ENCODE measurements around the gene RNASEH1. TPM values are rescaled to one million over a fixed set of nuclear protein-coding genes. Genes with fewer than 3 reads are reported as not detected.

The RNASEH1 gene, protein sequence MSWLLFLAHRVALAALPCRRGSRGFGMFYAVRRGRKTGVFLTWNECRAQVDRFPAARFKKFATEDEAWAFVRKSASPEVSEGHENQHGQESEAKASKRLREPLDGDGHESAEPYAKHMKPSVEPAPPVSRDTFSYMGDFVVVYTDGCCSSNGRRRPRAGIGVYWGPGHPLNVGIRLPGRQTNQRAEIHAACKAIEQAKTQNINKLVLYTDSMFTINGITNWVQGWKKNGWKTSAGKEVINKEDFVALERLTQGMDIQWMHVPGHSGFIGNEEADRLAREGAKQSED
- total RNA-seq (2021; fragmentation: NEBNext Ultra II Directional; extraction: Animal tissue kit (Norgen Biotek cat#: 25700)) (40.8 and 42.7 TPM in 2 replicates), polyA plus RNA-seq (2011; rRNA removed) (11.7 and 13.9 TPM in 2 replicates), polyA minus RNA-seq (2011; rRNA and poly(A)+ RNA removed) (11.2 and 11.5 TPM in 2 replicates)
- 22.5 TPM for polyA plus RNA-seq (2011; cell fraction: cytosol; rRNA removed)
- polyA plus RNA-seq (2011; cell fraction: nucleus; rRNA removed), result 15.1 TPM
- 31.8 to 34.8 TPM (median 33.6 TPM) in 4 replicates for polyA plus RNA-seq (2012, experiment 1 of 2)
- polyA plus RNA-seq (2012, experiment 2 of 2), result 9.2 TPM
- polyA plus RNA-seq (2013, experiment 1 of 2), result 30.0 TPM
- polyA plus RNA-seq (2013, experiment 2 of 2), result 30.4 TPM
- polyA minus RNA-seq (2011; cell fraction: cytosol; rRNA and poly(A)+ RNA removed), result 21.4 TPM
- polyA minus RNA-seq (2011; cell fraction: nucleus; rRNA and poly(A)+ RNA removed), result 21.8 TPM
- long read RNA-seq, experiment 1, transcript RNASEH1-201 (8 exons, 1,887 nt), result major isoform, 5 of 10 reads
- long read RNA-seq, experiment 1, partial matches to known transcripts, result 3 of 10 reads
- long read RNA-seq, experiment 1, other reads (novel, unspliced or antisense), result 2 of 10 reads
- long read RNA-seq, experiment 2, transcript RNASEH1-201 (8 exons, 1,887 nt), result major isoform, 126 of 148 reads
- long read RNA-seq, experiment 2, partial matches to known transcripts, result 10 of 148 reads
- long read RNA-seq, experiment 2, other reads (novel, unspliced or antisense), result 12 of 148 reads

DNA sequence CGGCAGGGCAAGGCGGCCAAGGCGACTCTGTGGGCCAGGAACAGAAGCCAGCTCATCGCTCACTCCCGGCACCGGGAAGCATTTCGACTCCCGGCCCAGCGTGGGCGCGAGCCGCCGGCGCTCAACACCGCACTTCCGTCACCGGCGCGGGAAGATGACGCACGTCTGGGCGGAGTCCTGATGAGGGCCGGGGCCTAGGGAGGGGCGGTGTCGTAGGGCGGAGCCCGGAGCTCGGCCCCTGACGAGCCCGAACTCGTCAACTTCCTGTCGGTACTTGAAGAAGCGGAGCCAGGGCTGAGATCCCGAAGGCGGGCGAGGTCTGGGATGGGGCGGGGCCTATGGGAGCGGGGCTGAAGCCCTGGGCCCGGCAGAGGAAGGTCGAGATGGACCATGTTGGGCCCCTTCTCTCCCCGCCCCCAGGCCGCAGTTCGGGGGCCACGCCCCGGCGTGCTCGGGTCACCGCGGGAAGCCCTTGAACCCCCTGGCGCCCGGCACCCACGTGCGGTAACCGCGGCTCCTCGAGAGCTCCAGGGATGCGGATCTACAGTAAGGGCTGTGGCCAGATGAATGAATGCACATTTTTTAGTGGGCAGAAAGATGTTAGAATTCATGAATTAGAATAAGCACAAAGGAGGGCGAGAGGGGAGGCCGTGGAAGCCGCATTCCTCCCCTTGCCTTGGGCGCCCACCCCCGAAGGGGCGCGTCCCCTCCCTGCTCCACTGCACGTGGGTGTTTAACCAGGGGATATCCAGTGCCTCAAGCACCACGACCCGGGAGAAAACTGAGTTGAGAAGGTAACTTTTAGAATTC lies at the start of gene RNASEH1:
Gene RNASEH1 (minus strand): TSS at position 129 of the 810 bp plus-strand sequence. CDS start 73 bp downstream, at position 56.
- FAIRE-seq (no peak), DNase-seq (ENCODE audit: low read depth in 1 of 2, low spot score in 2 of 2) (peak; percentile 98 to 100)
- Histone ChIP-seq H3K18ac (ENCODE audit: extremely low read depth, low read length) (peak within 1 kb of the TSS; percentile 55), H4K20me1 (replicated peaks in 1 of 2; ENCODE audit: control insufficient read depth in 1 of 2, insufficient read depth in 2 of 2, low read length in 2 of 2) (peaks cover 2 to 4% of the 10 kb centered on the region in 2 experiments), H2BK12ac (ENCODE audit: low read depth, low read length) (peak within 1 kb of the TSS; percentile 14; the same call in 1 of the 2 replicates), H3K56ac (replicated peaks; ENCODE audit: insufficient read length, low read depth, low read length) (peak within 1 kb of the TSS; percentile 57), H3K4me2 (ENCODE audit: insufficient read depth in 1 of 2, low read depth in 2 of 2, low read length in 2 of 2) (peak within 1 kb of the TSS; percentile 69 to 76), H2BK15ac (ENCODE audit: low read length) (no peak within 1 kb of the TSS; the same call in 1 of the 2 replicates), H3K9ac (replicated peaks in 1 of 4; ENCODE audit: extremely low read depth in 1 of 4, low read depth in 3 of 4, low read length in 3 of 4) (peak within 1 kb of the TSS; percentile 91 to 100 (median 94)), H2BK120ac (replicated peaks; ENCODE audit: low read depth, low read length) (peak within 1 kb of the TSS; percentile 44), H3K23ac (ENCODE audit: insufficient read length) (no peak within 1 kb of the TSS), H4K8ac (ENCODE audit: extremely low read depth, insufficient read depth, low read length) (peak within 1 kb of the TSS; percentile 100), H2AFZ (ENCODE audit: low read length) (no peak within 1 kb of the TSS), H2AK5ac (ENCODE audit: low read depth, low read length) (no peak within 1 kb of the TSS; the same call in none of the 2 replicates), H3K27ac (ENCODE audit: low read depth, low read length) (peak within 1 kb of the TSS; percentile 92), H3K9me3 (ENCODE audit: insufficient read depth in 2 of 2, low read depth in 1 of 2, low read length in 1 of 2) (no peaks in the 10 kb centered on the region), H2BK5ac (ENCODE audit: low read depth, low read length) (peak within 1 kb of the TSS; percentile 95), H3K36me3 (ENCODE audit: control insufficient read depth in 2 of 4, insufficient read depth in 4 of 4, low read length in 3 of 4) (peaks cover 11 to 43% (median 27%) of the 10 kb centered on the region in 4 experiments), H2BK20ac (ENCODE audit: low read length) (no peak within 1 kb of the TSS), H4K5ac (ENCODE audit: insufficient read length, low read depth, low read length) (peak within 1 kb of the TSS; percentile 93), H3K4me3 (ENCODE audit: extremely low read depth in 1 of 4, insufficient read depth in 2 of 4, low read depth in 3 of 4, low read length in 4 of 4) (peak within 1 kb of the TSS; percentile 84 to 99 (median 94)), H4K91ac (replicated peaks; ENCODE audit: insufficient read length, low read length) (peak within 1 kb of the TSS; percentile 86), H3K79me2 (ENCODE audit: control insufficient read depth in 1 of 2, insufficient read depth in 2 of 2, low read length in 2 of 2) (peaks cover 4 to 44% of the 10 kb centered on the region in 2 experiments), H3K27me3 (replicated peaks in 1 of 4; ENCODE audit: control insufficient read depth in 3 of 4, extremely low read depth in 1 of 4, insufficient read depth in 3 of 4, low read length in 3 of 4) (no peaks in the 10 kb centered on the region), H3K4ac (replicated peaks; ENCODE audit: insufficient read length, low read depth, low read length) (peak within 1 kb of the TSS; percentile 90), H3K14ac (ENCODE audit: insufficient read length) (no peak within 1 kb of the TSS), H3K23me2 (ENCODE audit: low read depth, low read length) (peaks cover 8% of the 10 kb centered on the region; the same call in 1 of the 2 replicates), H3K4me1 (replicated peaks in 1 of 4; ENCODE audit: control insufficient read depth in 3 of 4, insufficient read depth in 4 of 4, low read length in 3 of 4) (peaks cover 0 to 7% (median 2%) of the 10 kb centered on the region in 4 experiments; a peak in 4 of 7 replicates), H3K79me1 (ENCODE audit: low read depth, low read length) (peaks cover 4% of the 10 kb centered on the region)
- POLR2A ChIA-PET (ENCODE audit: partially characterized antibody), result interaction anchor here (0.6 to 19.5 kb wide), 33 partner anchors 8 to 291 kb away, joined by 3 to 373 read pairs (median 4); partner anchors contain the start of genes ADI1, COLEC11 and RPS7
- 2% methylated on average over 59 of the region's 67 CpGs; no CpG with 5 or more reads in 1 of the 2 experiments for WGBS, 2 experiments (ENCODE audit: extremely low coverage in 1 of 2, insufficient coverage in 1 of 2, insufficient read length in 1 of 2, insufficient replicate concordance in 2 of 2, low coverage in 1 of 2, low lambda C conversion rate in 2 of 2, missing lambda C conversion rate in 1 of 2)
- CTCF ChIA-PET (ENCODE audit: partially characterized antibody), result interaction anchor here (0.7 kb wide), 1 partner anchor 16 kb away, joined by 3 read pairs; no protein-coding TSS in a partner anchor
- TF ChIP-seq SP2 (IDR thresholded peaks at IDR 0.05; ENCODE audit: low read length) (no peak), BCL11A (IDR thresholded peaks at IDR 0.05; ENCODE audit: low read depth in 2 of 2, low read length in 2 of 2) (no peak), BACH1 (IDR thresholded peaks at IDR 0.05; ENCODE audit: low read length) (0 out of 2 replicates have a peak, but pooled peaks have one; percentile 10), CHD2 (IDR thresholded peaks at IDR 0.05; ENCODE audit: low read length) (no peak; the same call in 1 of the 2 replicates), CBX8 (IDR thresholded peaks at IDR 0.05; ENCODE audit: borderline replicate concordance, low read depth, low read length) (no peak)
- TF ChIP-seq, protein P1, sequence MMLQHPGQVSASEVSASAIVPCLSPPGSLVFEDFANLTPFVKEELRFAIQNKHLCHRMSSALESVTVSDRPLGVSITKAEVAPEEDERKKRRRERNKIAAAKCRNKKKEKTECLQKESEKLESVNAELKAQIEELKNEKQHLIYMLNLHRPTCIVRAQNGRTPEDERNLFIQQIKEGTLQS (IDR thresholded peaks at IDR 0.05; ENCODE audit: insufficient read depth, low read depth, low read length), result peak; percentile 75

Data from H1 (cell line).